ENCODE results near the gene CCSER2.
"Not testable (repeated sequence)": the region's sequence is repeated elsewhere in the genome, so short reads cannot be mapped to it uniquely, and the experiment has no call there.

DNA sequence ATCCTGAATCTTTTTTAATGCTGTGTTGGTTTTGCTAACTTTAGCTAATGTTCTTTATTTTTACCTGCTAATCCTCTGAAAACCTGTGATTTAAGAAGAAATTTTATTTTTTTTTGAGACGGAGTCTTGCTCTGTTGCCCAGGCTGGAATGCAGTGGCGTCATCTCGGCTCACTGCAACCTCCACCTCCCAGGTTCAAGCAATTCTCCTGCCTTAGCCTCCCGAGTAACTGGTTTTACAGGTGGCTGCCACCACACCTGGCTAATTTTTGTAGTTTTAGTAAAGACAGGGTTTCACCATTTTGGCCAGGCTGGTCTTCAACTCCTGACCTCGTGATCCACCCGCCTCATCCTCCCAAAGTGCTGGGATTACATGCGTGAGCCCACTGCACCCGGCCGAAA lies 170.7 kb downstream of the CCSER2 start:
- not testable (repeated sequence) for TF ChIP-seq EZH2 (IDR thresholded peaks at IDR 0.05); EGR1 (IDR thresholded peaks at IDR 0.05; ENCODE audit: low read depth)
